22Rv1 (cell line): ENCODE results near the gene SLC6A20.
"Not testable (repeated sequence)": the region's sequence is repeated elsewhere in the genome, so short reads cannot be mapped to it uniquely, and the experiment has no call there.

Experiments used
- H3K27ac ChIP-seq: fragments of 450-650 bp; 2 replicates; pipeline ENCODE4 v1.5.1; 2017
- CTCF ChIP-seq: fragments of 450-650 bp; IDR thresholded peaks from 2 replicates; pipeline ENCODE4 v1.5.1; 2017; ENCODE audit warnings: mild to moderate bottlenecking
- ZFX ChIP-seq: fragments of 450-650 bp; IDR thresholded peaks from 2 replicates; pipeline ENCODE4 v1.6.1; 2017; ENCODE audit warnings: antibody characterized with exemption, borderline replicate concordance

SLC6A20 gene

GRCh38 chr3:45760878-45761711, 35.2 kb downstream of the SLC6A20 start:
- H3K27ac ChIP-seq: no peak overlapping the region
- TF ChIP-seq CTCF (peak; percentile 88), ZFX (no peak)

GRCh38 chr3:45759851-45760250, 36.5 kb downstream of the SLC6A20 start:
- TF ChIP-seq ZFX (no peak), CTCF (no peak)
- no peak overlapping the region for H3K27ac ChIP-seq

GRCh38 chr3:45758871-45759270, 37.5 kb downstream of the SLC6A20 start:
- H3K27ac ChIP-seq: no peak overlapping the region
- no peak for TF ChIP-seq CTCF
- TF ChIP-seq ZFX: no peak

- H3K27ac ChIP-seq: not testable (repeated sequence)
Observed at GRCh38 chr3:45757141-45757540, 39.2 kb downstream of the SLC6A20 start.

- TF ChIP-seq CTCF (no peak), ZFX (no peak)
Observed at GRCh38 chr3:45756055-45756454, 40.3 kb downstream of the SLC6A20 start.

GRCh38 chr3:45754461-45754860, 41.9 kb downstream of the SLC6A20 start:
- TF ChIP-seq CTCF (no peak), ZFX (no peak)
- H3K27ac ChIP-seq: no peak overlapping the region

More at GRCh38 chr3:45756055-45756454, 40.3 kb downstream of the SLC6A20 start:
- no peak overlapping the region for H3K27ac ChIP-seq

- H3K27ac ChIP-seq: no peak overlapping the region
- TF ChIP-seq CTCF (no peak), ZFX (no peak)
Observed at GRCh38 chr3:45753095-45753494, 43.2 kb downstream of the SLC6A20 start.
